Hematopoietic multipotent progenitor cell treated with erythropoietin and hydrocortisone succinate and interleukin-3 and kit ligand, for 8 days (in vitro differentiated cells): ENCODE data around the gene CLEC1A.
"Not testable (repeated sequence)": the region's sequence is repeated elsewhere in the genome, so short reads cannot be mapped to it uniquely, and the experiment has no call there.

Experiments
- DNase-seq: peaks from one replicate; pipeline ENCODE4 v3.0.0-alpha.2; 2015

Gene CLEC1A

DNA sequence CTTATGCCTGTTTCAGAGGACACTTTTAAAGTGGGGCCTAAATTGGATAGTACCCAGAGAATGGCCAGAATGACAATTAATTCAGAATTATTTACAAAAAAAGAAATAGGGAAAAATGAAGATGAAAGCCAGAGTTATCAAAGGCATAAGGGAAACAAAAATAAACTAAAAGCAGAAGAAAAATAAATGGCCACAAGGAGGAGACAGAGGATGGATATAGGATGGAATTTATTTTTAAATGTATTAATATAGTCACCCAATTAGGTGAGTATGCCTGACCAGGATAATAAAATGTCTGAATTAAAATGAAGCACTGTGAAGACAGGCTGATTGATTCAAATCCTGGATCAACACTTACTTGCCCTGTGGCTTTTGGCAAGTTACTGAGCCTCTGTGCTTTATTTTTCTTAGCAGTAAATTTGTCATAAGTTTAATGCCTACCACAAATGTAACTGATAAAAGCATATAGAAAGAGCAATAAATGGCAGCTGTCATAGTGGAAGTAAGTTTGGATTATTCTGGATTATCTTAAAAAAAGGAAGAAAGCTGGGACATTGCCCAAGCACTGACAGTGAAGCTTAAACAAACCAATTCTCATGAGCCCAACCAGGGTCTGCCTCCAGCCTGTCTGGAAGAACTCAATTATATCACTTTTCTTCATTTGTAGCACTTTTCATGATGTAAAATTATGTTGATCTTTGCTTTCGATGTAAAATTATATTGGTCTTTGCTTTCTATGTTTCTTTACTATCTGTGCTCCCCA is 64.8 kb downstream of the CLEC1A start:
- DNase-seq = peak; percentile 51

- no peak for DNase-seq
Measured at GRCh38 chr12:10031771-10032175, 67.0 kb downstream of the CLEC1A start.

- DNase-seq = no peak
Measured at GRCh38 chr12:10031321-10031720, 67.5 kb downstream of the CLEC1A start.

GRCh38 chr12:10030446-10030845 is 68.3 kb downstream of the CLEC1A start, which contains the start of gene CLEC9A:
CLEC9A (plus strand) TSS chr12:10030682; CDS start chr12:10052688, 22,006 bp downstream.
- no peak for DNase-seq

- peak; percentile 29 for DNase-seq
Measured at GRCh38 chr12:10027721-10028120, 71.1 kb downstream of the CLEC1A start.

- no peak for DNase-seq
Measured at GRCh38 chr12:10027311-10027710, 71.5 kb downstream of the CLEC1A start.

- not testable (repeated sequence) for DNase-seq
Measured at GRCh38 chr12:10026666-10027065, 72.1 kb downstream of the CLEC1A start.

DNA sequence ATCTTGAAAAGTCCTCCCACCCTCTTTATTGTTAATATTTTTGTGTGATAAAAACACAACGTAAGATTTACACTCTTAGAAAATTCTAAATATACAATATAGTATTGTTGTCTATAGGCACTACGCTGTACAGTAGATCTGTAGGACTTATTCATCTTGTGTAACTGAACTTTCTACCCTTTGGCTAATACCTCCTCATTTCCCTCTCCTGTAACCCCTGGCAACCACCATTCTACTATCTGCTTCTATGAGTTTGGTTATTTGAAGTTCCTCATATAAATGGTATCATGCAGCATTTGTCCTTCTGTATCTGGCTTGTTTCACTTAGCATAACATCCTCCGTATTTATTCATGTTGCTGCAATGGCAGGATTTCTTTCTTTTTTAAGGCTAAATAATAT is 73.5 kb downstream of the CLEC1A start:
- DNase-seq = no peak

DNA sequence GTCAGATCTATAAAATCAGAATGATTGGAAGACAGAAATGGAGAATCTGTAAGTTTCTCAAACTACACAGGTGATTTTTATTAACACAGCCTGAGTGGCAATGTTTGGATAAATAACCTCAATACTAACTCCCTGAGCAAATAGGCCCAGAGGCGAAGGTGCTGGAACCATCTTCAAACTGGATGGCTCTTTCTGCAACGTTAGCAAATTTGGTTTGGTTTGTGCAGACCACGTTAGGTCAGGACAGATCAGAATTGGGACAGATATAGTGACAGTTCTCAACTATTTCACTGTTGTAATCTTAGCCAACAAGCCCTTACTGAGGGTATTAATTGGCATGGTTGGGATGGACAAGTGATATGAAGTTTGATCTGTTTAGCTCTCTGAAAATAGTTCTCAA is 77.4 kb downstream of the CLEC1A start:
- DNase-seq = no peak
